GM13977 (cell line): ENCODE results near the gene RPL28.

ENCODE experiments used
- DNase-seq: peaks from one replicate; pipeline ENCODE4 v3.0.0; 2012; ENCODE audit warnings: low spot score
- CTCF ChIP-seq: IDR thresholded peaks from 2 replicates; pipeline ENCODE4 v1.5.1; 2012; ENCODE audit warnings: mild to moderate bottlenecking, control low read depth; ENCODE audit not compliant: insufficient read depth; ENCODE audit errors: extremely low read depth, missing control alignments
- in situ Hi-C: fragments of 300-500 bp; cut with MboI; formaldehyde crosslinking; loops from one replicate; pipeline ENCODE4 v1.12.0; 2022; ENCODE audit warnings: low sequenced_read_pairs, low pct_unique_long_range_greater_than_20kb, mixed read lengths, inconsistent platforms; ENCODE audit not compliant: unreplicated experiment

The RPL28 gene

GRCh38 chr19:55353803-55354697, 31.7 kb upstream of the RPL28 start:
- peak; percentile 94 for DNase-seq
- TF ChIP-seq CTCF: no peak
- in situ Hi-C loops: no loop called here

- TF ChIP-seq CTCF: no peak
- no peak for DNase-seq
- in situ Hi-C loops: no loop called here
Measured at GRCh38 chr19:55354698-55355212, 31.0 kb upstream of the RPL28 start, which contains the start of gene COX6B2. Gene COX6B2, minus strand, starts transcription at chr19:55354719. Its CDS starts 198 bp downstream, at chr19:55354521.

- no peak for DNase-seq
- in situ Hi-C loops: no loop called here
- TF ChIP-seq CTCF: no peak
Measured at GRCh38 chr19:55355213-55355821, 30.4 kb upstream of the RPL28 start.

- no peak for TF ChIP-seq CTCF
- in situ Hi-C loops: no loop called here
- no peak for DNase-seq
Measured at GRCh38 chr19:55358493-55358892, 27.2 kb upstream of the RPL28 start.

GRCh38 chr19:55358943-55359908, 26.5 kb upstream of the RPL28 start:
- TF ChIP-seq CTCF: no peak
- in situ Hi-C loops: no loop called here
- DNase-seq: no peak

- in situ Hi-C loops: no loop called here
- no peak for DNase-seq
- no peak for TF ChIP-seq CTCF
Measured at GRCh38 chr19:55360902-55361301, 24.8 kb upstream of the RPL28 start.
